Neural cell (in vitro differentiated cells): ENCODE measurements around the gene RARRES2. TPM values are rescaled to one million over a fixed set of nuclear protein-coding genes. Genes with fewer than 3 reads are reported as not detected.

Source experiments
- H2AFZ ChIP-seq: fragments of 200-600, 300-800 bp; sonication (generic), shearing (Covaris generic); 2 replicates; pipeline ENCODE4 v1.6.0; 2014; ENCODE audit warnings: low read depth, mild to moderate bottlenecking, antibody characterized with exemption, low read length, moderate library complexity
- H3F3A ChIP-seq: fragments of 200-600 bp; shearing (Covaris generic); 2 replicates; pipeline ENCODE4 v1.6.1; 2016; ENCODE audit warnings: mild to moderate bottlenecking, moderate library complexity, mixed read lengths, antibody characterized with exemption, low read length; ENCODE audit not compliant: insufficient read depth, poor library complexity, severe bottlenecking
- H3K27ac ChIP-seq: fragments of 200-600, 300-800 bp; sonication (generic), shearing (Covaris generic); 2 replicates; pipeline ENCODE4 v1.5.1; 2014; ENCODE audit warnings: mild to moderate bottlenecking, low read length, moderate library complexity
- H3K27me3 ChIP-seq: fragments of 300-800, 200-600 bp; sonication (generic), shearing (Covaris generic); 2 replicates; pipeline ENCODE4 v1.6.0; 2014; ENCODE audit warnings: mild to moderate bottlenecking, low read depth, low read length, moderate library complexity; ENCODE audit not compliant: insufficient read depth
- H3K36me3 ChIP-seq: fragments of 300-800, 200-600 bp; sonication (generic), shearing (Covaris generic); 2 replicates; pipeline ENCODE4 v1.5.1; 2014; ENCODE audit warnings: mild to moderate bottlenecking, antibody characterized with exemption, low read length, moderate library complexity; ENCODE audit not compliant: insufficient read depth
- H3K4me2 ChIP-seq: fragments of 300-800, 200-600 bp; sonication (generic), shearing (Covaris generic); 2 replicates; pipeline ENCODE4 v1.6.0; 2014; ENCODE audit warnings: mild to moderate bottlenecking, low read length
- H3K4me3 ChIP-seq: fragments of 300-800, 200-600 bp; sonication (generic), shearing (Covaris generic); 2 replicates; pipeline ENCODE4 v1.5.1; 2014; ENCODE audit warnings: mild to moderate bottlenecking, low read length, moderate library complexity
- H3K79me2 ChIP-seq: fragments of 200-600 bp; shearing (Covaris generic); replicated peaks from 2 replicates; pipeline ENCODE4 v1.6.0; 2014; ENCODE audit warnings: mild to moderate bottlenecking, low read length, moderate library complexity; ENCODE audit not compliant: insufficient read depth
- H3K9ac ChIP-seq: fragments of 300-800, 200-600 bp; sonication (generic), shearing (Covaris generic); 2 replicates; pipeline ENCODE4 v1.6.1; 2016; ENCODE audit warnings: mild to moderate bottlenecking, low read length, mixed read lengths
- H3K9me2 ChIP-seq: fragments of 200-600 bp; shearing (Covaris generic); 2 replicates; pipeline ENCODE4 v1.6.1; 2016; ENCODE audit warnings: mild to moderate bottlenecking, low read length, mixed read lengths; ENCODE audit not compliant: insufficient read depth
- H3K9me3 ChIP-seq: fragments of 200-600, 300-800 bp; sonication (generic), shearing (Covaris generic); 2 replicates; pipeline ENCODE4 v1.6.1; 2016; ENCODE audit warnings: mild to moderate bottlenecking, mixed run types, low read length, moderate library complexity, mixed read lengths
- H4K20me1 ChIP-seq: fragments of 200-600 bp; shearing (Covaris generic); 2 replicates; pipeline ENCODE4 v1.6.1; 2016; ENCODE audit warnings: mild to moderate bottlenecking, mixed run types; ENCODE audit not compliant: insufficient read depth
- EP300 ChIP-seq: fragments of 450-650 bp; conservative IDR thresholded peaks from 2 replicates; pipeline ENCODE4 v1.6.1; 2014; ENCODE audit warnings: antibody characterized with exemption, mild to moderate bottlenecking, moderate library complexity; ENCODE audit not compliant: poor library complexity, severe bottlenecking
- EZH2 ChIP-seq: fragments of 200-600, 300-800 bp; shearing (Covaris generic), sonication (generic); IDR thresholded peaks from 2 replicates; pipeline ENCODE4 v1.6.1; 2014; ENCODE audit warnings: antibody characterized with exemption, low read length, borderline replicate concordance, mild to moderate bottlenecking; ENCODE audit not compliant: insufficient read depth, poor library complexity, severe bottlenecking
- MXI1 ChIP-seq: fragments of 450-650 bp; conservative IDR thresholded peaks from 2 replicates; pipeline ENCODE4 v1.6.1; 2014; ENCODE audit warnings: antibody characterized with exemption, mild to moderate bottlenecking; ENCODE audit not compliant: poor library complexity, severe bottlenecking
- POLR2AphosphoS5 ChIP-seq: IDR thresholded peaks from 2 replicates; pipeline ENCODE4 v1.6.1; 2012
- RAD21 ChIP-seq: fragments of 450-650 bp; conservative IDR thresholded peaks from 2 replicates; pipeline ENCODE4 v1.6.1; 2014; ENCODE audit warnings: antibody characterized with exemption, mild to moderate bottlenecking, moderate library complexity
- REST ChIP-seq: IDR thresholded peaks from 2 replicates; pipeline ENCODE4 v1.6.1; 2012; ENCODE audit warnings: borderline replicate concordance
- SMC3 ChIP-seq: fragments of 450-650 bp; conservative IDR thresholded peaks from 2 replicates; pipeline ENCODE4 v1.6.1; 2014; ENCODE audit warnings: antibody characterized with exemption, mild to moderate bottlenecking, moderate library complexity; ENCODE audit not compliant: poor library complexity
- TAF1 ChIP-seq: IDR thresholded peaks from 2 replicates; pipeline ENCODE4 v1.6.1; 2012; ENCODE audit warnings: low read depth
- polyA plus RNA-seq: library from polyadenylated mRNA; depleted of rRNA; stranded (reverse); fragments of >200 nt; gene quantifications from 2 replicates; pipeline ENCODE4 v1.2.3, GENCODE V29; 2014
- TF ChIP-seq, protein P1 (sequence below): fragments of 450-650 bp; IDR thresholded peaks from 2 replicates; pipeline ENCODE4 v1.5.1; 2014; ENCODE audit warnings: antibody characterized with exemption, mild to moderate bottlenecking, moderate library complexity; ENCODE audit not compliant: poor library complexity, severe bottlenecking

RARRES2 gene
- polyA plus RNA-seq, 1 donor from 2014 or later, result 0.71 TPM

GRCh38 chr7:150340875-150341262, 560 bp downstream of the RARRES2 start:
- Histone ChIP-seq H3K9ac (no peak overlapping the region), H3K27ac (no peak overlapping the region), H3F3A (no peaks in the 10 kb centered on the region), H3K79me2 (no peaks in the 10 kb centered on the region), H4K20me1 (no peaks in the 10 kb centered on the region), H3K36me3 (no peaks in the 10 kb centered on the region), H2AFZ (no peak overlapping the region), H3K4me2 (no peak overlapping the region), H3K4me3 (no peak overlapping the region), H3K27me3 (peaks cover 39% of the 10 kb centered on the region), H3K9me3 (no peaks in the 10 kb centered on the region), H3K9me2 (no peaks in the 10 kb centered on the region)
- TF ChIP-seq RAD21 (no peak), POLR2AphosphoS5 (no peak), TAF1 (no peak), REST (no peak), SMC3 (no peak), EP300 (no peak), MXI1 (no peak), EZH2 (no peak)
- TF ChIP-seq, protein P1, sequence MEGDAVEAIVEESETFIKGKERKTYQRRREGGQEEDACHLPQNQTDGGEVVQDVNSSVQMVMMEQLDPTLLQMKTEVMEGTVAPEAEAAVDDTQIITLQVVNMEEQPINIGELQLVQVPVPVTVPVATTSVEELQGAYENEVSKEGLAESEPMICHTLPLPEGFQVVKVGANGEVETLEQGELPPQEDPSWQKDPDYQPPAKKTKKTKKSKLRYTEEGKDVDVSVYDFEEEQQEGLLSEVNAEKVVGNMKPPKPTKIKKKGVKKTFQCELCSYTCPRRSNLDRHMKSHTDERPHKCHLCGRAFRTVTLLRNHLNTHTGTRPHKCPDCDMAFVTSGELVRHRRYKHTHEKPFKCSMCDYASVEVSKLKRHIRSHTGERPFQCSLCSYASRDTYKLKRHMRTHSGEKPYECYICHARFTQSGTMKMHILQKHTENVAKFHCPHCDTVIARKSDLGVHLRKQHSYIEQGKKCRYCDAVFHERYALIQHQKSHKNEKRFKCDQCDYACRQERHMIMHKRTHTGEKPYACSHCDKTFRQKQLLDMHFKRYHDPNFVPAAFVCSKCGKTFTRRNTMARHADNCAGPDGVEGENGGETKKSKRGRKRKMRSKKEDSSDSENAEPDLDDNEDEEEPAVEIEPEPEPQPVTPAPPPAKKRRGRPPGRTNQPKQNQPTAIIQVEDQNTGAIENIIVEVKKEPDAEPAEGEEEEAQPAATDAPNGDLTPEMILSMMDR, result no peak

- no peak overlapping the region for H2AFZ ChIP-seq
- TF ChIP-seq EP300 (no peak), TAF1 (no peak), SMC3 (no peak), RAD21 (no peak), POLR2AphosphoS5 (no peak), REST (no peak), EZH2 (no peak), MXI1 (no peak)
- TF ChIP-seq, protein P1, result no peak
- H3K4me3 ChIP-seq, result no peak overlapping the region
- no peaks in the 10 kb centered on the region for H4K20me1 ChIP-seq
- H3F3A ChIP-seq, result no peaks in the 10 kb centered on the region
- no peaks in the 10 kb centered on the region for H3K9me2 ChIP-seq
- H3K79me2 ChIP-seq, result no peaks in the 10 kb centered on the region
- no peak overlapping the region for H3K9ac ChIP-seq
- H3K27ac ChIP-seq, result no peak overlapping the region
- H3K4me2 ChIP-seq, result no peak overlapping the region
- H3K9me3 ChIP-seq, result no peaks in the 10 kb centered on the region
- peaks cover 39% of the 10 kb centered on the region for H3K27me3 ChIP-seq
- no peaks in the 10 kb centered on the region for H3K36me3 ChIP-seq
Observed at GRCh38 chr7:150340024-150340749, 1.2 kb downstream of the RARRES2 start.
